ENCODE results near the gene TMEM158.

Gene TMEM158

DNA sequence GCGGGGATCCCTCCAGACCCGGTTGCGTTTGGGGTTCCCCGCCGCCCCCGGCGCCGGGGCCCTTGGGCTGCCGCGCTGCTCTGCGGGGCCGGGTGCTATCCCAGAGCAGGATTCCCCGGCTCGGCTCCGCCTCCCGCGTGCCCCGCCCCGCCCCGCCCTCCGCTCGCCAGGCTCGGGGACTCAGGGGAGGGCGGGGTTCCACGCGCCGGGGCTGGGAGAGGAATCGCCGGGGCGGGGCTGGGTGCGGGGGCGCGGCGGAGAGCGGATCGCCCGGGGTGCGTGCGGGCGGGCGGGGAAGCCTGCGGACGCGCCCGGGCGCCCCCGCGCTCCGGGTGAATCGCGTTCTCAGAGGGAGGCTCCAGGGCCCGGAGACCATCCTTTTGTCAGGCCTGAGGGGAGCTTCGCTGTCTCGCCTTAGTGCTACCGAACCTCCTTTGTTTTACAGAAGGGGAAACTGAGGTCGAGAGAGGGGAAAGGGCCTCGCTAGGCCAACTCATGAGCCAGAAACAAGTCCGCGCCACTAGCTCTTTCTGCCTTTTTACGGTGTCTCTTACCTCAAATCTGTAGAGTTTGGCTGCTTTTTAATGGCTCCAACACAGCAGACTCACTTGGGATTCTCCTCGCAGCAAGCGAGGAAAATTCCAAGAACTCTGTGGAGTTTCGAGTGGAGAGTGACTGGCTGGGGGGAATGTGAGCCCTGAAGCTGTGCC is at the start of gene TMEM158:
TMEM158 (minus strand) TSS at position 82 of the 710 bp plus-strand sequence. CDS start 260 bp downstream, outside the sequence.
- Histone ChIP-seq H3K79me2 (ENCODE audit: insufficient read depth, low read length) (no peaks in the 10 kb centered on the region), H3K36me3 (ENCODE audit: low read length) (no peaks in the 10 kb centered on the region), H3F3A (ENCODE audit: insufficient read depth) (no peaks in the 10 kb centered on the region), H3K4me3 (ENCODE audit: insufficient read depth, low read length, poor library complexity, severe bottlenecking) (peak within 1 kb of the TSS; percentile 48), H4K20me1 (ENCODE audit: low read depth, low read length) (no peaks in the 10 kb centered on the region), H3K27me3 (ENCODE audit: low read length) (no peaks in the 10 kb centered on the region), H3K27ac (ENCODE audit: low read depth, low read length) (no peak within 1 kb of the TSS), H2AFZ (ENCODE audit: low read depth, low read length, severe bottlenecking) (no peak within 1 kb of the TSS), H3K9ac (ENCODE audit: low read length) (no peak within 1 kb of the TSS), H3K9me2 (replicated peaks; ENCODE audit: insufficient read depth, low read length) (no peaks in the 10 kb centered on the region), H3K4me2 (ENCODE audit: low read depth, low read length, poor library complexity, severe bottlenecking) (peak within 1 kb of the TSS; percentile 46), H3K9me3 (ENCODE audit: insufficient read depth, low read length) (no peaks in the 10 kb centered on the region)
- TF ChIP-seq, protein P1, sequence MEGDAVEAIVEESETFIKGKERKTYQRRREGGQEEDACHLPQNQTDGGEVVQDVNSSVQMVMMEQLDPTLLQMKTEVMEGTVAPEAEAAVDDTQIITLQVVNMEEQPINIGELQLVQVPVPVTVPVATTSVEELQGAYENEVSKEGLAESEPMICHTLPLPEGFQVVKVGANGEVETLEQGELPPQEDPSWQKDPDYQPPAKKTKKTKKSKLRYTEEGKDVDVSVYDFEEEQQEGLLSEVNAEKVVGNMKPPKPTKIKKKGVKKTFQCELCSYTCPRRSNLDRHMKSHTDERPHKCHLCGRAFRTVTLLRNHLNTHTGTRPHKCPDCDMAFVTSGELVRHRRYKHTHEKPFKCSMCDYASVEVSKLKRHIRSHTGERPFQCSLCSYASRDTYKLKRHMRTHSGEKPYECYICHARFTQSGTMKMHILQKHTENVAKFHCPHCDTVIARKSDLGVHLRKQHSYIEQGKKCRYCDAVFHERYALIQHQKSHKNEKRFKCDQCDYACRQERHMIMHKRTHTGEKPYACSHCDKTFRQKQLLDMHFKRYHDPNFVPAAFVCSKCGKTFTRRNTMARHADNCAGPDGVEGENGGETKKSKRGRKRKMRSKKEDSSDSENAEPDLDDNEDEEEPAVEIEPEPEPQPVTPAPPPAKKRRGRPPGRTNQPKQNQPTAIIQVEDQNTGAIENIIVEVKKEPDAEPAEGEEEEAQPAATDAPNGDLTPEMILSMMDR (IDR thresholded peaks at IDR 0.05; ENCODE audit: insufficient read depth, low read length, poor library complexity, severe bottlenecking), result no peak
- no peak for TF ChIP-seq EZH2phosphoT487 (conservative IDR thresholded peaks at IDR 0.05; ENCODE audit: low read length)

DNA sequence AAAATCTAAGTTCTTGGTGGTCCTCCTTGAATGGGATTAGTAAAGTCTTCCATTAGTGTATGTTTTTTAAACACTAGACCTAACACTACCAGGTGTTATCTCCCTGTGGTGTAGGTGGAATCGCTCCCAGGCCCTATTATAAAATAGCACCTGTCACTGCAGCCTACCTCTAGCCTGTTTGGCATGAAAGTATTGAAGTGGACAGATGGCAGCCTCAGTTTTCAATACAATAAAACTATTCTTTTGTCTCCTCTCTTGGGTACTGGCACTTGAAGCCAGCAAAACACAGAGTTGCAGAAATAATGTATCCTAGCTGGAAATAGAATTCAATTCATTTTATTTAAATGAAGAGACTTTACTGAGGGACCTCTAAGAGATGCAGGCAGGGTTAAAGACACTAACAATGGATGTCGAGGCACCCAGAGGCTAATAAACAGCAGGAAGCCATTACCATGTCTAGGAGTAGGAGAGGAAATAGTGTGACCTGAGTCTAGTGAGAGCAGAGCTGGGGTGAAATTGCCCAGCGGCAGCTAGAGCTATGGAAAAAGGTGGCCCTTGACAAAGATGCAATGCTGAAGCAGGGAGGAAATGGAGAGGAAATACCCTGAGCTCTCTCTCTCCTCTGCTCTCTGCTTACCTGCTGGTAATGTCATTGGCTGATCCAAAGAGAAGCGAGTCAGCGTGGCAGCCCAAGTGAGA is 49.1 kb upstream of the TMEM158 start:
- Histone ChIP-seq H3K79me2 (ENCODE audit: insufficient read depth, low read length) (no peaks in the 10 kb centered on the region), H3K9me3 (ENCODE audit: insufficient read depth, low read length) (no peaks in the 10 kb centered on the region), H3K27me3 (ENCODE audit: low read length) (no peaks in the 10 kb centered on the region), H3K4me3 (ENCODE audit: insufficient read depth, low read length, poor library complexity, severe bottlenecking) (no peak overlapping the region), H2AFZ (ENCODE audit: low read depth, low read length, severe bottlenecking) (no peak overlapping the region), H3K4me2 (ENCODE audit: low read depth, low read length, poor library complexity, severe bottlenecking) (no peak overlapping the region), H3K36me3 (ENCODE audit: low read length) (no peaks in the 10 kb centered on the region), H3K9me2 (replicated peaks; ENCODE audit: insufficient read depth, low read length) (no peaks in the 10 kb centered on the region), H3K27ac (ENCODE audit: low read depth, low read length) (no peak overlapping the region), H3F3A (ENCODE audit: insufficient read depth) (no peaks in the 10 kb centered on the region), H4K20me1 (ENCODE audit: low read depth, low read length) (no peaks in the 10 kb centered on the region), H3K9ac (ENCODE audit: low read length) (no peak overlapping the region)
- no peak for TF ChIP-seq EZH2phosphoT487 (conservative IDR thresholded peaks at IDR 0.05; ENCODE audit: low read length)
- TF ChIP-seq, protein P1 (IDR thresholded peaks at IDR 0.05; ENCODE audit: insufficient read depth, low read length, poor library complexity, severe bottlenecking), result no peak

DNA sequence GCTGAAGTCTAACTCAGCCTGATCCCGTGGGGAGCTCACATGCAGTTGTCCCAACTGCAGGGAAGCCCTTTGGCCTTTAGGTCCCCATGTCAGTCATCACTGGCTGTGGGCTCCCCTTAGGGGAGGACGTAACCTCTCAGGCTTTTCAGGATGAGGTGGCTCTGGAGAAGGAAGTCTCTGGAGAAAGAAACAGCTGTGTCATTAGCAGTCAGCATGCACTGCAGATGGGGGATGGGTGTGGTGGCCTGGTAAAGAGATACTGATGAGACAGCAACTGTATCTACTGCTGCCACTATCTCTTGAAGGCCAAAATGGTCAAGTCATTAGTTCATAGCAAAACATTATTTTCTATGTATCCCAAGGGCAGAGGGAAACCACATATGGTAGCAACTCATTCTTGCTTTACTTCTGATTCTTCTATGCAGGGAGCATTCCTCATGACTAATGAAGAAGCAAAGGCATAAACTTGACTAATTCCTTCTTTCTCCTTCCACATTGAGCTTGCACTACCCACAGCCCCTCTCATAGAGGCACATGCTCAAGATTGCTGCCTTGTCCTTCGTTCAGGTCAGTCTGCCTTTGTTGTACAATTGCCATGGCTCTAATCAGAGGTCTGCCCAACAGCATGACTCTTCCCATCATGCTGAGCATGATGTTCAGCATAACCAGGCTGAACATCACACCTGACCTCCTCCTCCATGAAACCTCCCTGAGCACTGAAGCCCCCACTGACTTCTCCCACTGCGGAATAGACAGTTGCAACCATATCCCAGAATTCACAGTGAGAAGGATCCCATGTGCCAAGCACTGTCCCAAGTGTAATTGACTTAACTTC is 47.8 kb upstream of the TMEM158 start:
- Histone ChIP-seq H3K27ac (ENCODE audit: low read depth, low read length) (no peak overlapping the region), H3K79me2 (ENCODE audit: insufficient read depth, low read length) (no peaks in the 10 kb centered on the region), H3K9me2 (replicated peaks; ENCODE audit: insufficient read depth, low read length) (no peaks in the 10 kb centered on the region), H3K36me3 (ENCODE audit: low read length) (no peaks in the 10 kb centered on the region), H3K27me3 (ENCODE audit: low read length) (no peaks in the 10 kb centered on the region), H3K9me3 (ENCODE audit: insufficient read depth, low read length) (no peaks in the 10 kb centered on the region), H3K9ac (ENCODE audit: low read length) (no peak overlapping the region), H3K4me3 (ENCODE audit: insufficient read depth, low read length, poor library complexity, severe bottlenecking) (no peak overlapping the region), H3K4me2 (ENCODE audit: low read depth, low read length, poor library complexity, severe bottlenecking) (no peak overlapping the region), H2AFZ (ENCODE audit: low read depth, low read length, severe bottlenecking) (no peak overlapping the region), H3F3A (ENCODE audit: insufficient read depth) (no peaks in the 10 kb centered on the region), H4K20me1 (ENCODE audit: low read depth, low read length) (no peaks in the 10 kb centered on the region)
- TF ChIP-seq EZH2phosphoT487 (conservative IDR thresholded peaks at IDR 0.05; ENCODE audit: low read length), result no peak
- TF ChIP-seq, protein P1 (IDR thresholded peaks at IDR 0.05; ENCODE audit: insufficient read depth, low read length, poor library complexity, severe bottlenecking), result no peak

All from SU-DHL-6 (cell line).